ENCODE results near the gene CBLL1.

GRCh38 chr7:107810626-107811025 lies 66.7 kb downstream of the CBLL1 start:
- TF ChIP-seq CTCF (IDR thresholded peaks at IDR 0.05) (no peak), POLR2A (IDR thresholded peaks at IDR 0.05) (no peak), EP300 (IDR thresholded peaks at IDR 0.05) (no peak)

Measured in ovary (tissue), 3 donors.